B cell (primary cell): ENCODE results near the gene C19orf47. TPM values are rescaled to one million over a fixed set of nuclear protein-coding genes. Genes with fewer than 3 reads are reported as not detected.
"Not testable (repeated sequence)": the region's sequence is repeated elsewhere in the genome, so short reads cannot be mapped to it uniquely, and the experiment has no call there.

ENCODE experiments used
- ATAC-seq: fragments of 200-7000 bp; cut with Tn5 transposase; one replicate; pipeline ENCODE4 v1.10.0; 2021; ENCODE audit warnings: low read depth, mild to moderate bottlenecking, moderate number of reproducible peaks, moderate library complexity
- CTCF ChIA-PET: fragments of 350-600 bp; sonication (Branson Sonifier 250); formaldehyde crosslinking; loops from one replicate; lab custom pipeline; 2021; ENCODE audit warnings: antibody characterized with exemption, inconsistent platforms; lab: Charles Lee
- POLR2A ChIA-PET: fragments of 350-600 bp; sonication (Branson Sonifier 250); formaldehyde crosslinking; loops from one replicate; lab custom pipeline; 2021; ENCODE audit warnings: antibody characterized with exemption; lab: Charles Lee
- DNase-seq: peaks from one replicate; pipeline ENCODE4 v3.0.0; 2013
- H2AFZ ChIP-seq: 2 replicates; pipeline ENCODE4 v1.6.1; 2012; ENCODE audit warnings: mild to moderate bottlenecking, low read depth, low read length; ENCODE audit not compliant: insufficient read depth, poor library complexity, severe bottlenecking
- H3K27ac ChIP-seq, 2 donors: 1 replicate in 1 of 2; 2 replicates in 1 of 2; pipeline ENCODE4 v1.5.1; 2012 to 2013; ENCODE audit warnings: low read length in 2 of 2, mild to moderate bottlenecking in 2 of 2, moderate library complexity in 1 of 2
- H3K27me3 ChIP-seq, 4 experiments: fragments of 200-600 bp in 1 of 4; sonication (generic) in 1 of 4; replicated peaks in 1 of 4; 1 replicate in 2 of 4; 2 replicates in 2 of 4; pipeline versions ENCODE4 v1.6.1 to v1.7.0; 2013 to 2016; ENCODE audit warnings: low read length in 3 of 4, mild to moderate bottlenecking in 2 of 4, mixed read lengths in 1 of 4, moderate library complexity in 1 of 4; ENCODE audit not compliant: insufficient read depth in 4 of 4, control insufficient read depth in 3 of 4; ENCODE audit errors: control extremely low read depth in 1 of 4
- H3K36me3 ChIP-seq, 2 experiments: replicated peaks in 1 of 2; 1 replicate in 1 of 2; 2 replicates in 1 of 2; pipeline versions ENCODE4 v1.6.1 to v1.7.1; 2013; ENCODE audit warnings: low read length in 1 of 2; ENCODE audit not compliant: insufficient read depth in 2 of 2, control insufficient read depth in 1 of 2; ENCODE audit errors: control extremely low read depth in 1 of 2, extremely low read depth in 1 of 2
- H3K4me1 ChIP-seq, 2 donors: fragments of 200-600 bp in 1 of 2; sonication (generic) in 1 of 2; 1 replicate in 1 of 2; 2 replicates in 1 of 2; pipeline versions ENCODE4 v1.5.1 to v1.6.1; 2013 to 2017; ENCODE audit warnings: low read length in 2 of 2; ENCODE audit not compliant: control insufficient read depth in 2 of 2, insufficient read depth in 2 of 2
- H3K4me2 ChIP-seq: replicated peaks from 2 replicates; pipeline ENCODE3; 2012; ENCODE audit warnings: mild to moderate bottlenecking, low read depth, low read length; ENCODE audit not compliant: poor library complexity, severe bottlenecking
- H3K4me3 ChIP-seq, 5 experiments: fragments of 200-600 bp in 1 of 5; sonication (generic) in 1 of 5; 1 replicate in 3 of 5; 2 replicates in 2 of 5; pipeline versions ENCODE4 v1.5.1 to v1.7.0; 2011 to 2016; ENCODE audit warnings: low read length in 4 of 5, mild to moderate bottlenecking in 4 of 5, low read depth in 2 of 5, control low read depth in 1 of 5, moderate library complexity in 1 of 5; ENCODE audit not compliant: insufficient read depth in 1 of 5; ENCODE audit errors: control extremely low read depth in 1 of 5, extremely low read depth in 1 of 5
- H3K79me2 ChIP-seq: fragments of 200-600 bp; sonication (generic); one replicate; pipeline ENCODE4 v1.6.0; 2016; ENCODE audit warnings: low read length; ENCODE audit not compliant: control insufficient read depth, insufficient read depth
- H3K9ac ChIP-seq: fragments of 200-600 bp; sonication (generic); 2 replicates; pipeline ENCODE4 v1.6.1; 2017; ENCODE audit warnings: mild to moderate bottlenecking, low read length, moderate library complexity
- H3K9me3 ChIP-seq, 3 donors: one replicate each; pipeline versions ENCODE4 v1.6.1 to v1.7.1; 2013; ENCODE audit warnings: low read length in 2 of 3; ENCODE audit not compliant: control insufficient read depth in 2 of 3, insufficient read depth in 1 of 3; ENCODE audit errors: control extremely low read depth in 1 of 3
- H4K20me1 ChIP-seq: 2 replicates; pipeline ENCODE4 v1.6.0; 2012; ENCODE audit warnings: mild to moderate bottlenecking, low read length; ENCODE audit not compliant: insufficient read depth, control insufficient read depth, poor library complexity, severe bottlenecking
- H3K27ac Mint-ChIP-seq: one replicate; pipeline ENCODE4 v1.8.0; 2021; ENCODE audit warnings: mixed read lengths
- H3K27me3 Mint-ChIP-seq: one replicate; pipeline ENCODE4 v1.8.0; 2021; ENCODE audit warnings: mixed read lengths
- H3K4me1 Mint-ChIP-seq: one replicate; pipeline ENCODE4 v1.8.0; 2021; ENCODE audit warnings: mixed read lengths
- H3K4me3 Mint-ChIP-seq: one replicate; pipeline ENCODE4 v1.8.0; 2021; ENCODE audit warnings: mixed read lengths
- H3K9me3 Mint-ChIP-seq: one replicate; pipeline ENCODE4 v1.8.0; 2022; ENCODE audit warnings: mixed read lengths; ENCODE audit not compliant: insufficient read depth
- CTCF ChIP-seq: fragments of 200-600 bp; IDR thresholded peaks from one replicate; pipeline ENCODE4 v1.8.0; 2022; ENCODE audit warnings: antibody characterized with exemption, mild to moderate bottlenecking
- EZH2 ChIP-seq: IDR thresholded peaks from 2 replicates; pipeline ENCODE4 v1.6.1; 2012; ENCODE audit warnings: borderline replicate concordance, low read depth, mild to moderate bottlenecking, moderate library complexity, low read length; ENCODE audit not compliant: insufficient read depth, poor library complexity, severe bottlenecking
- WGBS: methylation state at CpG from one replicate; pipeline ENCODE4 v1.1.5; 2013; ENCODE audit warnings: missing lambda C conversion rate; ENCODE audit not compliant: insufficient coverage; 5-methylcytosine and 5-hydroxymethylcytosine counted together
- intact Hi-C: fragments of 100-400 bp; cut with micrococcal nuclease; formaldehyde crosslinking; loops from one replicate; pipeline ENCODE4 v1.10.0; 2022
- polyA plus RNA-seq: library from polyadenylated mRNA; depleted of rRNA; stranded (reverse); fragments of >200 nt; gene quantifications from 2 replicates; pipeline ENCODE4 v1.2.3, GENCODE V29; 2012
- total RNA-seq, 2 donors: library from RNA; stranded (reverse); fragments of 120-200 nt in 1 of 2; gene quantifications; 1 replicate in 1 of 2; 2 replicates in 1 of 2; pipeline versions ENCODE4 v1.2.3 to v1.2.4, GENCODE V29; 2013 to 2022

The C19orf47 gene
- total and polyA plus RNA-seq, 2 donors (not counting 1 experiment from before 2014, with no cell fraction given): 12.7 to 16.7 TPM

GRCh38 chr19:40335855-40336600 is 12.2 kb downstream of the C19orf47 start:
- DNase-seq (no peak), ATAC-seq (no peak)
- no peak overlapping the region for H3K9ac ChIP-seq
- H3K27me3 Mint-ChIP-seq: no peaks in the 10 kb centered on the region
- intact Hi-C loops: no loop called here
- H3K9me3 Mint-ChIP-seq: no peaks in the 10 kb centered on the region
- H3K27ac ChIP-seq: no peak overlapping the region
- no peaks in the 10 kb centered on the region for H3K4me1 Mint-ChIP-seq
- H3K4me3 ChIP-seq: no peak overlapping the region
- ChIA-PET CTCF (interaction anchor here (0.9 kb wide), 1 partner anchor 299 kb away, joined by 4 read pairs; no protein-coding TSS in a partner anchor), POLR2A (interaction anchor here (0.6 kb wide), 1 partner anchor 285 kb away, joined by 3 read pairs; no protein-coding TSS in a partner anchor)
- H3K4me3 Mint-ChIP-seq: no peak overlapping the region
- H3K9me3 ChIP-seq: no peaks in the 10 kb centered on the region
- TF ChIP-seq CTCF (no peak), EZH2 (no peak)
- H3K4me2 ChIP-seq: no peak overlapping the region
- H2AFZ ChIP-seq: no peak overlapping the region
- H3K36me3 ChIP-seq: peaks cover 11 to 35% of the 10 kb centered on the region in 2 experiments
- H3K4me1 ChIP-seq: no peaks in the 10 kb centered on the region
- 99% methylated on average over 11 of the region's 15 CpGs for WGBS
- H3K27ac Mint-ChIP-seq: no peak overlapping the region
- no peaks in the 10 kb centered on the region for H3K27me3 ChIP-seq
- peaks cover 23% of the 10 kb centered on the region for H3K79me2 ChIP-seq
- no peaks in the 10 kb centered on the region for H4K20me1 ChIP-seq

- Mint-ChIP-seq H3K27me3 (no peaks in the 10 kb centered on the region), H3K27ac (no peak overlapping the region), H3K4me1 (no peaks in the 10 kb centered on the region), H3K4me3 (no peak overlapping the region), H3K9me3 (no peaks in the 10 kb centered on the region)
- Histone ChIP-seq H3K9ac (no peak overlapping the region), H4K20me1 (no peaks in the 10 kb centered on the region), H3K79me2 (peaks cover 23% of the 10 kb centered on the region), H2AFZ (no peak overlapping the region), H3K4me3 (no peak overlapping the region), H3K27ac (no peak overlapping the region), H3K4me2 (no peak overlapping the region), H3K27me3 (no peaks in the 10 kb centered on the region), H3K4me1 (no peaks in the 10 kb centered on the region), H3K9me3 (no peaks in the 10 kb centered on the region), H3K36me3 (peaks cover 11 to 40% of the 10 kb centered on the region in 2 experiments)
- no peak for ATAC-seq
- ChIA-PET CTCF (interaction anchor here (0.7 to 0.9 kb wide), 2 partner anchors 81 to 299 kb away, joined by 4 read pairs; no protein-coding TSS in a partner anchor), POLR2A (no interaction called here)
- no peak for DNase-seq
- no peak for TF ChIP-seq CTCF
- intact Hi-C loops: no loop called here
These were observed 13.1 kb downstream of the C19orf47 start for GRCh38 chr19:40335101-40335500.

- DNase-seq, H3K27me3 Mint-ChIP-seq, H3K4me3 Mint-ChIP-seq, H3K4me1 Mint-ChIP-seq, H2AFZ ChIP-seq, H3K4me3 ChIP-seq, H3K9me3 ChIP-seq, H3K9ac ChIP-seq, intact Hi-C loops, H3K9me3 Mint-ChIP-seq, H3K27ac Mint-ChIP-seq, H3K4me1 ChIP-seq, H3K27ac ChIP-seq, POLR2A ChIA-PET, H3K27me3 ChIP-seq, H3K4me2 ChIP-seq, H4K20me1 ChIP-seq, ATAC-seq: not testable (repeated sequence)
- H3K36me3 ChIP-seq: peaks cover 11 to 45% of the 10 kb centered on the region in 2 experiments
- CTCF ChIA-PET: interaction anchor here (0.6 kb wide), 1 partner anchor 218 kb away, joined by 3 read pairs; no protein-coding TSS in a partner anchor
- no CpG with 5 or more reads among the region's 6 CpGs for WGBS
- peaks cover 12% of the 10 kb centered on the region for H3K79me2 ChIP-seq
These were observed 15.1 kb downstream of the C19orf47 start for GRCh38 chr19:40333083-40333482.
